Neural progenitor cell (in vitro differentiated cells): ENCODE measurements around the gene CAAP1. TPM values are rescaled to one million over a fixed set of nuclear protein-coding genes. Genes with fewer than 3 reads are reported as not detected.

ENCODE experiments used
- DNase-seq: peaks from one replicate; pipeline ENCODE4 v3.0.0-alpha.2; 2016; ENCODE audit warnings: low spot score
- H2AFZ ChIP-seq: fragments of 200-600 bp; sonication (generic); replicated peaks from 2 replicates; pipeline ENCODE4 v1.6.1; 2016; ENCODE audit warnings: antibody characterized with exemption
- H3F3A ChIP-seq: fragments of 200-600 bp; sonication (generic); 2 replicates; pipeline ENCODE4 v1.6.1; 2016; ENCODE audit warnings: antibody characterized with exemption, low read depth
- H3K27ac ChIP-seq: fragments of 200-600 bp; sonication (generic); 2 replicates; pipeline ENCODE4 v1.5.1; 2016; ENCODE audit warnings: mild to moderate bottlenecking
- H3K27me3 ChIP-seq: fragments of 200-600 bp; sonication (generic); 2 replicates; pipeline ENCODE4 v1.6.1; 2016; ENCODE audit warnings: mild to moderate bottlenecking, moderate library complexity
- H3K36me3 ChIP-seq: fragments of 200-600 bp; sonication (generic); 2 replicates; pipeline ENCODE4 v1.5.1; 2016
- H3K4me1 ChIP-seq: fragments of 200-600 bp; sonication (generic); 2 replicates; pipeline ENCODE4 v1.6.1; 2016; ENCODE audit warnings: mixed run types
- H3K4me2 ChIP-seq: fragments of 200-600 bp; sonication (generic); 2 replicates; pipeline ENCODE4 v1.6.1; 2016
- H3K4me3 ChIP-seq: fragments of 200-600 bp; sonication (generic); 2 replicates; pipeline ENCODE4 v1.5.1; 2016
- H3K79me2 ChIP-seq: fragments of 200-600 bp; sonication (generic); 2 replicates; pipeline ENCODE4 v1.6.1; 2016; ENCODE audit warnings: low read depth
- H3K9ac ChIP-seq: fragments of 200-600 bp; sonication (generic); 2 replicates; pipeline ENCODE4 v1.6.1; 2016
- H3K9me3 ChIP-seq: fragments of 200-600 bp; sonication (generic); 2 replicates; pipeline ENCODE4 v1.5.1; 2016; ENCODE audit warnings: low read depth
- H4K20me1 ChIP-seq: fragments of 200-600 bp; sonication (generic); 2 replicates; pipeline ENCODE4 v1.6.1; 2016; ENCODE audit warnings: low read depth
- H3K27ac Mint-ChIP-seq: 3 replicates; pipeline ENCODE4 v1.8.0; 2021; ENCODE audit warnings: mixed read lengths
- H3K27me3 Mint-ChIP-seq: 2 replicates; pipeline ENCODE4 v1.8.0; 2022; ENCODE audit warnings: low read depth, mild to moderate bottlenecking, inconsistent platforms, moderate library complexity, mixed read lengths; ENCODE audit not compliant: insufficient read depth
- H3K36me3 Mint-ChIP-seq: 3 replicates; pipeline ENCODE4 v1.8.0; 2021; ENCODE audit warnings: mixed read lengths
- H3K4me1 Mint-ChIP-seq: 3 replicates; pipeline ENCODE4 v1.8.0; 2021; ENCODE audit warnings: mixed read lengths
- H3K4me3 Mint-ChIP-seq: 3 replicates; pipeline ENCODE4 v1.8.0; 2021; ENCODE audit warnings: mild to moderate bottlenecking, moderate library complexity, mixed read lengths
- H3K9me3 Mint-ChIP-seq: 3 replicates; pipeline ENCODE4 v1.8.0; 2020; ENCODE audit warnings: mixed read lengths
- EZH2 ChIP-seq: fragments of 200-600 bp; sonication (generic); IDR thresholded peaks from 2 replicates; pipeline ENCODE4 v1.6.1; 2017; ENCODE audit warnings: antibody characterized with exemption, mild to moderate bottlenecking, moderate library complexity
- EZH2phosphoT487 ChIP-seq: fragments of 200-600 bp; sonication (generic); IDR thresholded peaks from 2 replicates; pipeline ENCODE4 v1.6.1; 2017; ENCODE audit warnings: antibody characterized with exemption
- small RNA-seq: library from RNA; depleted of rRNA; stranded (forward); fragments of <200 nt; gene quantifications from one replicate; pipeline ENCODE3, GENCODE V24; 2015
- total RNA-seq: library from RNA; depleted of rRNA; stranded (reverse); fragments of >200 nt; gene quantifications from 2 replicates; pipeline ENCODE4 v1.2.3, GENCODE V29; 2015; ENCODE audit warnings: low replicate concordance
- TF ChIP-seq, protein P1 (sequence below): fragments of 200-600 bp; sonication (generic); IDR thresholded peaks from 2 replicates; pipeline ENCODE4 v1.5.1; 2017; ENCODE audit warnings: antibody characterized with exemption, mild to moderate bottlenecking

The CAAP1 gene
- total RNA-seq, 1 donor from 2014 or later, result 44.1 TPM

DNA sequence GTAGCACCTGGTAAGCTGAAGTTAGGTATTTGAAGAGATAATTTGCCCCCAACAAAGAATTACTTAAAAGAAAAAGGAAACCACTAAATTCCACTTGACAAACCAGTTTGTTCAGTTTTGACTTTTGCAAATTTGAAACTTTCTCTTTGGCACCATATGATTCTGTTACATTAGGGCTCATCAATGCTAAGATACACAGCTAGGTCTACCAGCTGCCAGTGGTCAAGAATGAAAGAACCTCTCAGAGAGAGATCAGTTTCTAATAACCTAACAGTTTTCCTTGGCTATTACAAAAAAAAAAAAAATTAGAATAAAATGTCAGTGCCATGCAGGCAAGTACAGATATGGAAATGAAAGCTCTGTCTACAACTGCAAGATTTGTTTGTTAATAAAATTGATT, 92.3 kb downstream of the CAAP1 start:
- TF ChIP-seq EZH2phosphoT487 (no peak), EZH2 (no peak)
- TF ChIP-seq, protein P1, sequence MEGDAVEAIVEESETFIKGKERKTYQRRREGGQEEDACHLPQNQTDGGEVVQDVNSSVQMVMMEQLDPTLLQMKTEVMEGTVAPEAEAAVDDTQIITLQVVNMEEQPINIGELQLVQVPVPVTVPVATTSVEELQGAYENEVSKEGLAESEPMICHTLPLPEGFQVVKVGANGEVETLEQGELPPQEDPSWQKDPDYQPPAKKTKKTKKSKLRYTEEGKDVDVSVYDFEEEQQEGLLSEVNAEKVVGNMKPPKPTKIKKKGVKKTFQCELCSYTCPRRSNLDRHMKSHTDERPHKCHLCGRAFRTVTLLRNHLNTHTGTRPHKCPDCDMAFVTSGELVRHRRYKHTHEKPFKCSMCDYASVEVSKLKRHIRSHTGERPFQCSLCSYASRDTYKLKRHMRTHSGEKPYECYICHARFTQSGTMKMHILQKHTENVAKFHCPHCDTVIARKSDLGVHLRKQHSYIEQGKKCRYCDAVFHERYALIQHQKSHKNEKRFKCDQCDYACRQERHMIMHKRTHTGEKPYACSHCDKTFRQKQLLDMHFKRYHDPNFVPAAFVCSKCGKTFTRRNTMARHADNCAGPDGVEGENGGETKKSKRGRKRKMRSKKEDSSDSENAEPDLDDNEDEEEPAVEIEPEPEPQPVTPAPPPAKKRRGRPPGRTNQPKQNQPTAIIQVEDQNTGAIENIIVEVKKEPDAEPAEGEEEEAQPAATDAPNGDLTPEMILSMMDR, result no peak
- no peaks in the 10 kb centered on the region for H4K20me1 ChIP-seq
- no peaks in the 10 kb centered on the region for H3K36me3 ChIP-seq
- H3K27ac ChIP-seq, result no peak overlapping the region
- H3K4me2 ChIP-seq, result no peak overlapping the region
- Mint-ChIP-seq H3K27ac (no peak overlapping the region), H3K9me3 (no peaks in the 10 kb centered on the region), H3K36me3 (no peaks in the 10 kb centered on the region), H3K27me3 (peaks cover 2% of the 10 kb centered on the region), H3K4me1 (no peaks in the 10 kb centered on the region), H3K4me3 (no peak overlapping the region)
- H3K4me3 ChIP-seq, result no peak overlapping the region
- H3K79me2 ChIP-seq, result no peaks in the 10 kb centered on the region
- H3K9me3 ChIP-seq, result no peaks in the 10 kb centered on the region
- H3F3A ChIP-seq, result no peaks in the 10 kb centered on the region
- no peaks in the 10 kb centered on the region for H3K4me1 ChIP-seq
- H3K27me3 ChIP-seq, result no peaks in the 10 kb centered on the region
- DNase-seq, result no peak
- H2AFZ ChIP-seq, result no peak overlapping the region
- no peak overlapping the region for H3K9ac ChIP-seq

DNA sequence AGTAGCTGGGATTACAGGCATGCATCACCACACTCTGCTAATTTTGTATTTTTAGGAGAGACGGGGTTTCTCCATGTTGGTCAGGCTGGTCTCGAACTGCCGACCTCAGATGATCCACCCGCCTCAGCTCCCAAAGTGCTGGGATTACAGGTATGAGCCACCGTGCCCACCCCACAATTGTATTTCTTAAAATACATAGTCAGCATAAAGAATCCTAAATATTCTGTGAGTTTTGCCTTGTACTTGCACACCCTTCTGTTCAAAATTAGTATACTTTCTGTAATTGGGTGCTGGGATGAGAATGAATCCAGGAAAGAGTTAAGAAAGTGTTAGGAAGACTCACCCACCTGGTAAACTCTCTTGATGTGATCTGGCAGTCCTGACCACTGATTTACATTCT, 101.3 kb downstream of the CAAP1 start:
- H3K27ac Mint-ChIP-seq, result no peak overlapping the region
- Histone ChIP-seq H3K9me3 (no peaks in the 10 kb centered on the region), H3K79me2 (no peaks in the 10 kb centered on the region), H4K20me1 (no peaks in the 10 kb centered on the region), H3K4me1 (no peaks in the 10 kb centered on the region), H3K27me3 (no peaks in the 10 kb centered on the region), H2AFZ (no peak overlapping the region), H3K27ac (no peak overlapping the region), H3K36me3 (no peaks in the 10 kb centered on the region), H3F3A (no peaks in the 10 kb centered on the region), H3K4me2 (no peak overlapping the region), H3K9ac (no peak overlapping the region), H3K4me3 (no peak overlapping the region)
- no peaks in the 10 kb centered on the region for H3K27me3 Mint-ChIP-seq
- H3K4me3 Mint-ChIP-seq, result no peak overlapping the region
- H3K4me1 Mint-ChIP-seq, result peaks cover 2% of the 10 kb centered on the region
- no peaks in the 10 kb centered on the region for H3K36me3 Mint-ChIP-seq
- no peaks in the 10 kb centered on the region for H3K9me3 Mint-ChIP-seq
- no peak for TF ChIP-seq EZH2phosphoT487
- TF ChIP-seq, protein P1, result no peak
- TF ChIP-seq EZH2, result no peak
- DNase-seq, result no peak

Small RNA genes within 50 kb of the gene (small RNA-seq; reads per million reads assigned to genes)
- gene RF00322, result not detected
- not detected for gene RN7SL100P

Other genes starting within 250 kb of the CAAP1 start
- 44.8 and 80.1 TPM in 2 replicates for gene PLAA, start 54.4 kb upstream of the CAAP1 start, total RNA-seq
- 51.5 and 81.2 TPM in 2 replicates for gene IFT74, start 63.6 kb upstream of the CAAP1 start, total RNA-seq
- not detected in 2 replicates for gene LRRC19, start 112.9 kb upstream of the CAAP1 start, total RNA-seq
- gene TEK, start 216.4 kb upstream of the CAAP1 start, total RNA-seq, result 12.3 and 14.6 TPM in 2 replicates